ENCODE results near the gene LAX1. TPM values are rescaled to one million over a fixed set of nuclear protein-coding genes. Genes with fewer than 3 reads are reported as not detected.
A peak's percentile ranks its signal among the peaks of the same experiment; 100 is the strongest.

Gene LAX1
- total RNA-seq, 2 donors from 2014 or later: 0.54 to 0.99 TPM

GRCh38 chr1:203733009-203733863, 31.7 kb upstream of the LAX1 start:
- peaks cover 33% of the 10 kb centered on the region for H3K36me3 ChIP-seq
- ATAC-seq (ENCODE audit: insufficient number of reproducible peaks, low FRiP score, low read depth) (no peak), DNase-seq (ENCODE audit: low spot score) (no peak)
- H3K4me3 ChIP-seq: no peak overlapping the region
- no peaks in the 10 kb centered on the region for H3K9me3 ChIP-seq
- H3K27ac ChIP-seq: no peak overlapping the region
- TF ChIP-seq CTCF (IDR thresholded peaks at IDR 0.05): no peak
- no peaks in the 10 kb centered on the region for H3K27me3 ChIP-seq (replicated peaks; ENCODE audit: insufficient read depth)
- H3K4me1 ChIP-seq (ENCODE audit: control insufficient read depth in 1 of 2, low read depth in 2 of 2): no peaks in the 10 kb centered on the region

- Histone ChIP-seq H3K27me3 (replicated peaks; ENCODE audit: insufficient read depth) (no peaks in the 10 kb centered on the region), H3K36me3 (peaks cover 3% of the 10 kb centered on the region)
Observed at GRCh38 chr1:203742436-203742835, 22.5 kb upstream of the LAX1 start.

GRCh38 chr1:203743091-203743571, 21.9 kb upstream of the LAX1 start:
- no peaks in the 10 kb centered on the region for H3K27me3 ChIP-seq (replicated peaks; ENCODE audit: insufficient read depth)
- H3K27ac ChIP-seq: peak overlapping the region; percentile 21 to 33
- no peaks in the 10 kb centered on the region for H3K9me3 ChIP-seq
- no peak for TF ChIP-seq CTCF (IDR thresholded peaks at IDR 0.05)
- no peak for DNase-seq (ENCODE audit: low spot score)
- no peak overlapping the region for H3K4me3 ChIP-seq
- peaks cover 3% of the 10 kb centered on the region for H3K36me3 ChIP-seq
- H3K4me1 ChIP-seq (ENCODE audit: control insufficient read depth in 1 of 2, low read depth in 2 of 2): peaks cover 10 to 18% of the 10 kb centered on the region in 2 donors
- no peak for ATAC-seq (ENCODE audit: insufficient number of reproducible peaks, low FRiP score, low read depth)

More at GRCh38 chr1:203742436-203742835, 22.5 kb upstream of the LAX1 start:
- TF ChIP-seq CTCF (IDR thresholded peaks at IDR 0.05): no peak
- Histone ChIP-seq H3K27ac (peak overlapping the region in 1 of 2 donors; percentile 33), H3K9me3 (no peaks in the 10 kb centered on the region), H3K4me1 (ENCODE audit: control insufficient read depth in 1 of 2, low read depth in 2 of 2) (peaks cover 10 to 18% of the 10 kb centered on the region in 2 donors), H3K4me3 (no peak overlapping the region)
- DNase-seq (ENCODE audit: low spot score) (no peak), ATAC-seq (ENCODE audit: insufficient number of reproducible peaks, low FRiP score, low read depth) (no peak)

DNA sequence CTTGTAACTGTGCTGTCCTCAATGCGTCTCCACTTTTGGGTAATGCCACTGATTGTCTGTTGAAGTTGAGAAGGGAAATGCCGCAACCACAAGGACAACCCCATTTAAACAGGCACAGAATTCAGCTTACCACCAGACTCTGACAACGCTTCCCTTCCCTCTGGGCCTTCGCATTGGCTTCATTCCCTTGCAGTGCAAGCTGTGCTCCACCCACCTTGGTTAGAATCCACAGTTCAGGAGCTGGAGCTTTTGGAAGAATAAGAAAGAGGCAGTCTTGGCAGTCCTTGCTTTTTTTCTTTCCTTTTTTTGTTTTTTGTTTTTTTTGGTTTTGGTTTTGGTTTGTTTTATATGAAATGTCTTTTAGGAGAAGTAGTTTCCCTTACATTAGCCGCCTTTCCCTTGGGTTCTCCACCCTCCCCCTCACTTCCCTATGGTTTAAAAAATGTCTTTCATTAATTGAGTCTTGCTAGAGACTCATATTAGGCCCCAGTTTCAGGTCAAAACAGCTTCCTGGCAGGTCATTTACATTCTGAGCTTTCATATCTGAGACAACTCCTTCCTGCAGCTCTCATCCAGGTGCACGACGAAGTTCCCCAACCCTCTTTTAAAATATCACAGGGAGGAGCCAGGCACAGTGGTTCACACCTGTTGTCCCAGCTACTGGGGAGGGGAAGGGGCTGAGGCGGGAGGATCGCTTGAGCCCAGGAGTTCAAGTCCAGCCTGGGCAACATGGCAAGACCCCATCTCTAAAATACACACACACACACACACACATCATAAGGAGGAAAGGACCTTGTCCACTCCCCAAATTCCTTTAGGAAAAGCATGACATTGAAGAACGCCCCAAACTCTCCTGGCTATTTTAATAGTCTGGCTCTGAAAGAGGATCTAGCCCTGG, 20.7 kb upstream of the LAX1 start:
- Histone ChIP-seq H3K27me3 (replicated peaks; ENCODE audit: insufficient read depth) (no peaks in the 10 kb centered on the region), H3K36me3 (peaks cover 3% of the 10 kb centered on the region), H3K4me3 (peak overlapping the region; percentile 30), H3K27ac (peak overlapping the region; percentile 21 to 33), H3K9me3 (no peaks in the 10 kb centered on the region), H3K4me1 (ENCODE audit: control insufficient read depth in 1 of 2, low read depth in 2 of 2) (peaks cover 10 to 18% of the 10 kb centered on the region in 2 donors)
- TF ChIP-seq CTCF (IDR thresholded peaks at IDR 0.05): no peak
- DNase-seq (ENCODE audit: low spot score) (no peak), ATAC-seq (ENCODE audit: insufficient number of reproducible peaks, low FRiP score, low read depth) (no peak)

DNA sequence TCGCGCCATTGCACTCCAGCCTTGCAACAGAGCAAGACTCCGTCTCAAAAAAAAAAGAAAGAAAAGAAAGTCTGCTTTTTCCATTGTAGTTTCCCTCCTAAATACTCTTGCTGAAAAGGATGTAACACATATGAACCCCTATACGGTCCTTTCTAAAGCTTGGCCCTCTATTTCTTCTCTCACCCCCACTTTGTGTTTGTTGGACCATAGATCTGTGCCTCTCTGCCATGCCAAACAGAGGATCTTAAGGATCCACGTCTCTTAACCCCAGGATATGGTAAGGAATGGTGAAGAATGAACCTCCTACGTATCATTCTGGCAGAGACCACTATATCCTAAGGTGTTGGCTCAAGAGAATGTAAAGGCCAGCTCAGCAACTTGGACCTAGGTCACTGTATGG, 18.7 kb upstream of the LAX1 start:
- no peak for ATAC-seq (ENCODE audit: insufficient number of reproducible peaks, low FRiP score, low read depth)
- no peak for TF ChIP-seq CTCF (IDR thresholded peaks at IDR 0.05)

More for the DNA sequence above, 18.7 kb upstream of the LAX1 start:
- Histone ChIP-seq H3K4me1 (ENCODE audit: control insufficient read depth in 1 of 2, low read depth in 2 of 2) (peaks cover 10 to 22% of the 10 kb centered on the region in 2 donors), H3K27me3 (replicated peaks; ENCODE audit: insufficient read depth) (no peaks in the 10 kb centered on the region), H3K4me3 (no peak overlapping the region), H3K36me3 (no peaks in the 10 kb centered on the region), H3K27ac (no peak overlapping the region), H3K9me3 (no peaks in the 10 kb centered on the region)
- DNase-seq (ENCODE audit: low spot score): no peak

All from thoracic aorta (tissue), 2 donors.